CD4-positive, CD25-positive, alpha-beta regulatory T cell (primary cell): Measurements from ENCODE around the gene FRMD3. TPM values are rescaled to one million over a fixed set of nuclear protein-coding genes. Genes with fewer than 3 reads are reported as not detected.
"Not testable (repeated sequence)": the region's sequence is repeated elsewhere in the genome, so short reads cannot be mapped to it uniquely, and the experiment has no call there.

Experiments
- ATAC-seq, 2 donors: fragments of 150-1000 bp; cut with Tn5 transposase; one replicate each; pipeline ENCODE4 v1.10.0; 2021; ENCODE audit warnings: low read depth in 2 of 2, moderate number of reproducible peaks in 2 of 2, moderate library complexity in 1 of 2
- DNase-seq, 3 donors: peaks; one replicate each; pipeline versions ENCODE4 v3.0.0 to v3.0.0-alpha.2; 2012 to 2022; ENCODE audit warnings: mixed read lengths in 1 of 3
- H3K27ac ChIP-seq: one replicate; pipeline ENCODE4 v1.7.0; 2013; ENCODE audit warnings: mild to moderate bottlenecking, low read length; ENCODE audit not compliant: insufficient read depth, poor library complexity, severe bottlenecking
- H3K27me3 ChIP-seq: one replicate; pipeline ENCODE4 v1.7.0; 2013; ENCODE audit warnings: low read length; ENCODE audit not compliant: control insufficient read depth, insufficient read depth
- H3K36me3 ChIP-seq: one replicate; pipeline ENCODE4 v1.7.0; 2013; ENCODE audit warnings: mild to moderate bottlenecking, low read length, moderate library complexity; ENCODE audit not compliant: control insufficient read depth, insufficient read depth
- H3K4me1 ChIP-seq: 2 replicates; pipeline ENCODE4 v1.7.0; 2013; ENCODE audit warnings: mild to moderate bottlenecking, low read length; ENCODE audit not compliant: insufficient read depth, control insufficient read depth, poor library complexity, severe bottlenecking
- H3K4me3 ChIP-seq: one replicate; pipeline ENCODE4 v1.7.0; 2013; ENCODE audit warnings: low read depth, mild to moderate bottlenecking, low read length, moderate library complexity
- H3K9me3 ChIP-seq, 2 experiments: 1 replicate in 1 of 2; 2 replicates in 1 of 2; pipeline ENCODE4 v1.7.0; 2013; ENCODE audit warnings: low read length in 2 of 2, mild to moderate bottlenecking in 1 of 2, moderate library complexity in 1 of 2; ENCODE audit not compliant: control insufficient read depth in 2 of 2
- H3K27ac Mint-ChIP-seq, 3 donors: one replicate each; pipeline ENCODE4 v1.8.0; 2020 to 2022; ENCODE audit warnings: mild to moderate bottlenecking in 3 of 3, mixed read lengths in 3 of 3, moderate library complexity in 2 of 3
- H3K27me3 Mint-ChIP-seq: one replicate; pipeline ENCODE4 v1.8.0; 2022; ENCODE audit warnings: mild to moderate bottlenecking, mixed read lengths
- H3K36me3 Mint-ChIP-seq: one replicate; pipeline ENCODE4 v1.8.0; 2020; ENCODE audit warnings: mixed read lengths
- H3K4me1 Mint-ChIP-seq, 4 donors: one replicate each; pipeline ENCODE4 v1.8.0; 2020 to 2022; ENCODE audit warnings: mixed read lengths in 4 of 4, mild to moderate bottlenecking in 1 of 4
- H3K4me3 Mint-ChIP-seq, 4 donors: one replicate each; pipeline ENCODE4 v1.8.0; 2020 to 2022; ENCODE audit warnings: mild to moderate bottlenecking in 4 of 4, mixed read lengths in 4 of 4, moderate library complexity in 3 of 4
- H3K9me3 Mint-ChIP-seq, 7 donors: one replicate each; pipeline ENCODE4 v1.8.0; 2020 to 2022; ENCODE audit warnings: mixed read lengths in 7 of 7, mild to moderate bottlenecking in 3 of 7, moderate library complexity in 2 of 7
- polyA plus RNA-seq, 4 donors: library from polyadenylated mRNA; unstranded; fragments of 300-500 nt; fragmentation: Illumina TruSeq; gene quantifications; one replicate each; pipeline ENCODE4 v1.2.3, GENCODE V29; 2021
- total RNA-seq: library from RNA; stranded (reverse); gene quantifications from one replicate; pipeline ENCODE4 v1.2.3, GENCODE V29; 2022

The FRMD3 gene
- total and polyA plus RNA-seq, 5 donors from 2014 or later = 0.25 to 2.8 TPM; not detected in 3

GRCh38 chr9:83362341-83362995, 175.7 kb downstream of the FRMD3 start:
- Mint-ChIP-seq H3K4me1 (no peaks in the 10 kb centered on the region), H3K9me3 (peaks cover 0 to 3% (median 0%) of the 10 kb centered on the region in 7 donors), H3K36me3 (no peaks in the 10 kb centered on the region), H3K27me3 (peaks cover 4% of the 10 kb centered on the region), H3K27ac (no peak overlapping the region), H3K4me3 (no peak overlapping the region)
- Histone ChIP-seq H3K9me3 (no peaks in the 10 kb centered on the region), H3K4me3 (no peak overlapping the region), H3K4me1 (no peaks in the 10 kb centered on the region), H3K27ac (no peak overlapping the region), H3K27me3 (no peaks in the 10 kb centered on the region), H3K36me3 (no peaks in the 10 kb centered on the region)
- ATAC-seq (no peak), DNase-seq (no peak)

- H3K27me3 ChIP-seq = no peaks in the 10 kb centered on the region
- peaks cover 0 to 3% (median 0%) of the 10 kb centered on the region in 7 donors for H3K9me3 Mint-ChIP-seq
- H3K4me3 ChIP-seq = no peak overlapping the region
- H3K27ac ChIP-seq = no peak overlapping the region
- no peaks in the 10 kb centered on the region for H3K36me3 ChIP-seq
- H3K27me3 Mint-ChIP-seq = peaks cover 4% of the 10 kb centered on the region
- DNase-seq (no peak), ATAC-seq (no peak)
- H3K36me3 Mint-ChIP-seq = no peaks in the 10 kb centered on the region
- H3K27ac Mint-ChIP-seq = no peak overlapping the region
- no peaks in the 10 kb centered on the region for H3K9me3 ChIP-seq
- no peaks in the 10 kb centered on the region for H3K4me1 Mint-ChIP-seq
- H3K4me1 ChIP-seq = no peaks in the 10 kb centered on the region
- H3K4me3 Mint-ChIP-seq = no peak overlapping the region
These were observed 179.2 kb downstream of the FRMD3 start for GRCh38 chr9:83359039-83359438.

- H3K36me3 Mint-ChIP-seq, H3K36me3 ChIP-seq, H3K27ac ChIP-seq, H3K4me3 Mint-ChIP-seq, H3K4me3 ChIP-seq, DNase-seq, H3K4me1 Mint-ChIP-seq, H3K9me3 Mint-ChIP-seq, H3K27me3 ChIP-seq, ATAC-seq, H3K4me1 ChIP-seq, H3K27me3 Mint-ChIP-seq, H3K27ac Mint-ChIP-seq, H3K9me3 ChIP-seq: not testable (repeated sequence)
These were observed 179.7 kb downstream of the FRMD3 start for GRCh38 chr9:83358493-83358892.

GRCh38 chr9:83355729-83356151, 182.5 kb downstream of the FRMD3 start:
- peaks cover 0 to 3% (median 0%) of the 10 kb centered on the region in 7 donors for H3K9me3 Mint-ChIP-seq
- ATAC-seq (no peak), DNase-seq (no peak)
- no peak overlapping the region for H3K4me3 Mint-ChIP-seq
- H3K9me3 ChIP-seq = no peaks in the 10 kb centered on the region
- H3K4me3 ChIP-seq = no peak overlapping the region
- no peaks in the 10 kb centered on the region for H3K27me3 Mint-ChIP-seq
- H3K27me3 ChIP-seq = no peaks in the 10 kb centered on the region
- no peak overlapping the region for H3K27ac ChIP-seq
- H3K4me1 Mint-ChIP-seq = no peaks in the 10 kb centered on the region
- H3K27ac Mint-ChIP-seq = no peak overlapping the region
- H3K36me3 ChIP-seq = no peaks in the 10 kb centered on the region
- H3K4me1 ChIP-seq = no peaks in the 10 kb centered on the region
- H3K36me3 Mint-ChIP-seq = no peaks in the 10 kb centered on the region

GRCh38 chr9:83355024-83355444, 183.2 kb downstream of the FRMD3 start:
- Mint-ChIP-seq H3K4me3 (no peak overlapping the region), H3K27me3 (no peaks in the 10 kb centered on the region), H3K4me1 (no peaks in the 10 kb centered on the region), H3K9me3 (peaks cover 0 to 3% (median 0%) of the 10 kb centered on the region in 7 donors), H3K27ac (no peak overlapping the region), H3K36me3 (no peaks in the 10 kb centered on the region)
- H3K27me3 ChIP-seq = no peaks in the 10 kb centered on the region
- H3K27ac ChIP-seq = no peak overlapping the region
- DNase-seq (no peak), ATAC-seq (no peak)
- no peaks in the 10 kb centered on the region for H3K4me1 ChIP-seq
- no peak overlapping the region for H3K4me3 ChIP-seq
- no peaks in the 10 kb centered on the region for H3K9me3 ChIP-seq
- no peaks in the 10 kb centered on the region for H3K36me3 ChIP-seq

GRCh38 chr9:83349031-83349430, 189.2 kb downstream of the FRMD3 start:
- Histone ChIP-seq H3K36me3 (no peaks in the 10 kb centered on the region), H3K4me1 (no peaks in the 10 kb centered on the region), H3K4me3 (no peak overlapping the region), H3K27me3 (no peaks in the 10 kb centered on the region), H3K27ac (no peak overlapping the region), H3K9me3 (no peaks in the 10 kb centered on the region)
- Mint-ChIP-seq H3K36me3 (peaks cover 4% of the 10 kb centered on the region), H3K4me3 (no peak overlapping the region), H3K4me1 (no peaks in the 10 kb centered on the region), H3K9me3 (no peaks in the 10 kb centered on the region), H3K27ac (no peak overlapping the region), H3K27me3 (no peaks in the 10 kb centered on the region)
- no peak for ATAC-seq
- no peak for DNase-seq

GRCh38 chr9:83346655-83347420, 191.4 kb downstream of the FRMD3 start:
- no peak for DNase-seq
- H3K27ac Mint-ChIP-seq = no peak overlapping the region
- no peaks in the 10 kb centered on the region for H3K4me1 Mint-ChIP-seq
- no peaks in the 10 kb centered on the region for H3K27me3 ChIP-seq
- H3K27me3 Mint-ChIP-seq = no peaks in the 10 kb centered on the region
- no peaks in the 10 kb centered on the region for H3K4me1 ChIP-seq
- no peak overlapping the region for H3K4me3 Mint-ChIP-seq
- H3K27ac ChIP-seq = no peak overlapping the region
- H3K4me3 ChIP-seq = no peak overlapping the region
- no peak for ATAC-seq
- H3K36me3 ChIP-seq = no peaks in the 10 kb centered on the region
- H3K36me3 Mint-ChIP-seq = peaks cover 5% of the 10 kb centered on the region
- H3K9me3 Mint-ChIP-seq = peaks cover 0 to 2% (median 0%) of the 10 kb centered on the region in 7 donors
- H3K9me3 ChIP-seq = no peaks in the 10 kb centered on the region
